Measurements from ENCODE around the gene S100A14. TPM values are rescaled to one million over a fixed set of nuclear protein-coding genes. Genes with fewer than 3 reads are reported as not detected.

Gene S100A14
- total RNA-seq, 1 donor from 2014 or later, result 323 TPM

- peaks cover 34% of the 10 kb centered on the region for H3K4me1 ChIP-seq
- peak overlapping the region; percentile 98 for H3K27ac ChIP-seq
- intact Hi-C loops (cut with DNase I), result loop anchor here (1.0 to 5.0 kb wide), 2 partner anchors 34 to 55 kb away; no protein-coding TSS in a partner anchor
- H3K9me3 ChIP-seq, result no peaks in the 10 kb centered on the region
- no peaks in the 10 kb centered on the region for H3K27me3 ChIP-seq
- peak overlapping the region; percentile 22 to 28 for H3K4me3 ChIP-seq
- no peaks in the 10 kb centered on the region for H3K36me3 ChIP-seq
- peak in 1 of 2 donors; percentile 89 for DNase-seq (ENCODE audit: extremely low spot score in 2 of 2)
- no peak for TF ChIP-seq POLR2A (IDR thresholded peaks at IDR 0.05)
- TF ChIP-seq, protein P1, sequence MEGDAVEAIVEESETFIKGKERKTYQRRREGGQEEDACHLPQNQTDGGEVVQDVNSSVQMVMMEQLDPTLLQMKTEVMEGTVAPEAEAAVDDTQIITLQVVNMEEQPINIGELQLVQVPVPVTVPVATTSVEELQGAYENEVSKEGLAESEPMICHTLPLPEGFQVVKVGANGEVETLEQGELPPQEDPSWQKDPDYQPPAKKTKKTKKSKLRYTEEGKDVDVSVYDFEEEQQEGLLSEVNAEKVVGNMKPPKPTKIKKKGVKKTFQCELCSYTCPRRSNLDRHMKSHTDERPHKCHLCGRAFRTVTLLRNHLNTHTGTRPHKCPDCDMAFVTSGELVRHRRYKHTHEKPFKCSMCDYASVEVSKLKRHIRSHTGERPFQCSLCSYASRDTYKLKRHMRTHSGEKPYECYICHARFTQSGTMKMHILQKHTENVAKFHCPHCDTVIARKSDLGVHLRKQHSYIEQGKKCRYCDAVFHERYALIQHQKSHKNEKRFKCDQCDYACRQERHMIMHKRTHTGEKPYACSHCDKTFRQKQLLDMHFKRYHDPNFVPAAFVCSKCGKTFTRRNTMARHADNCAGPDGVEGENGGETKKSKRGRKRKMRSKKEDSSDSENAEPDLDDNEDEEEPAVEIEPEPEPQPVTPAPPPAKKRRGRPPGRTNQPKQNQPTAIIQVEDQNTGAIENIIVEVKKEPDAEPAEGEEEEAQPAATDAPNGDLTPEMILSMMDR (IDR thresholded peaks at IDR 0.05), result no peak
Measured at GRCh38 chr1:153567621-153568366, 48.3 kb downstream of the S100A14 start.

- H3K36me3 ChIP-seq, result no peaks in the 10 kb centered on the region
- peak in 1 of 2 donors; percentile 99 for DNase-seq (ENCODE audit: extremely low spot score in 2 of 2)
- peak overlapping the region; percentile 3 to 9 for H3K4me3 ChIP-seq
- intact Hi-C loops (cut with DNase I), result loop anchor here (5.0 kb wide), 1 partner anchor 54 kb away; no protein-coding TSS in a partner anchor
- peak overlapping the region; percentile 98 for H3K27ac ChIP-seq
- no peaks in the 10 kb centered on the region for H3K9me3 ChIP-seq
- H3K4me1 ChIP-seq, result peaks cover 34% of the 10 kb centered on the region
- H3K27me3 ChIP-seq, result no peaks in the 10 kb centered on the region
- TF ChIP-seq, protein P1 (IDR thresholded peaks at IDR 0.05), result no peak
- TF ChIP-seq POLR2A (IDR thresholded peaks at IDR 0.05) (peak in 1 of 2 donors; percentile 11), POLR2AphosphoS5 (IDR thresholded peaks at IDR 0.05; ENCODE audit: insufficient read depth in 1 of 2, low read depth in 1 of 2) (peak; percentile 86 to 92)
Measured at GRCh38 chr1:153566414-153567371, 49.4 kb downstream of the S100A14 start.

- no peak for TF ChIP-seq POLR2A (IDR thresholded peaks at IDR 0.05)
- peak; percentile 29 to 77 for TF ChIP-seq POLR2AphosphoS5 (IDR thresholded peaks at IDR 0.05; ENCODE audit: insufficient read depth in 1 of 2, low read depth in 1 of 2)
- intact Hi-C loops (cut with DNase I), result loop anchor here (5.0 kb wide), 1 partner anchor 53 kb away; no protein-coding TSS in a partner anchor
Measured at GRCh38 chr1:153565529-153566374, 50.4 kb downstream of the S100A14 start, which contains the start of gene S100A2. S100A2 (minus strand) TSS chr1:153565844; CDS start chr1:153563877, 1,967 bp downstream.

More at GRCh38 chr1:153565529-153566374, 50.4 kb downstream of the S100A14 start, which contains the start of gene S100A2:
- peak in 1 of 2 donors; percentile 92 for DNase-seq (ENCODE audit: extremely low spot score in 2 of 2)
- H3K36me3 ChIP-seq, result no peaks in the 10 kb centered on the region
- H3K4me1 ChIP-seq, result peaks cover 34% of the 10 kb centered on the region
- no peaks in the 10 kb centered on the region for H3K9me3 ChIP-seq
- no peaks in the 10 kb centered on the region for H3K27me3 ChIP-seq
- peak within 1 kb of the TSS; percentile 98 for H3K27ac ChIP-seq
- peak within 1 kb of the TSS; percentile 9 to 36 for H3K4me3 ChIP-seq

Other genes with a start within 250 kb of the S100A14 start
- gene S100A12, start 240.7 kb downstream of the S100A14 start, total RNA-seq, result 4.2 TPM
- gene S100A8, start 225.3 kb downstream of the S100A14 start, total RNA-seq, result 1,155 TPM
- not detected for gene S100A7A, start 199.8 kb downstream of the S100A14 start, total RNA-seq
- 36.6 TPM for gene S100A7, start 155.7 kb downstream of the S100A14 start, total RNA-seq
- gene S100A6, start 80.3 kb downstream of the S100A14 start, total RNA-seq, result 562 TPM
- not detected for gene S100A5, start 75.4 kb downstream of the S100A14 start, total RNA-seq
- gene S100A4, start 70.5 kb downstream of the S100A14 start, total RNA-seq, result 375 TPM
- 9.6 TPM for gene S100A3, start 67.1 kb downstream of the S100A14 start, total RNA-seq
- 470 TPM for gene S100A2, start 50.5 kb downstream of the S100A14 start, total RNA-seq
- gene S100A16, start 3.2 kb downstream of the S100A14 start, total RNA-seq, result 259 TPM
- gene S100A13, start 11.2 kb upstream of the S100A14 start, total RNA-seq, result 116 TPM
- not detected for gene S100A1, start 12.1 kb upstream of the S100A14 start, total RNA-seq
- 67.3 TPM for gene CHTOP, start 17.7 kb upstream of the S100A14 start, total RNA-seq
- gene SNAPIN, start 42.4 kb upstream of the S100A14 start, total RNA-seq, result 43.2 TPM
- gene ILF2, start 54.7 kb upstream of the S100A14 start, total RNA-seq, result 85.4 TPM
- gene NPR1, start 62.4 kb upstream of the S100A14 start, total RNA-seq, result 45.9 TPM
- gene INTS3, start 111.7 kb upstream of the S100A14 start, total RNA-seq, result 45.9 TPM
- 31.4 TPM for gene SLC27A3, start 159.1 kb upstream of the S100A14 start, total RNA-seq

All from vagina (tissue), 2 donors.